Glomerular visceral epithelial cell (primary cell): ENCODE results near the gene RABGGTA.
"Not testable (repeated sequence)": the region's sequence is repeated elsewhere in the genome, so short reads cannot be mapped to it uniquely, and the experiment has no call there.

Source experiments
- DNase-seq: peaks from one replicate; pipeline ENCODE4 v3.0.0-alpha.2; 2016; ENCODE audit errors: extremely low spot score

RABGGTA gene

GRCh38 chr14:24260780-24261157, 10.6 kb downstream of the RABGGTA start:
- no peak for DNase-seq

DNA sequence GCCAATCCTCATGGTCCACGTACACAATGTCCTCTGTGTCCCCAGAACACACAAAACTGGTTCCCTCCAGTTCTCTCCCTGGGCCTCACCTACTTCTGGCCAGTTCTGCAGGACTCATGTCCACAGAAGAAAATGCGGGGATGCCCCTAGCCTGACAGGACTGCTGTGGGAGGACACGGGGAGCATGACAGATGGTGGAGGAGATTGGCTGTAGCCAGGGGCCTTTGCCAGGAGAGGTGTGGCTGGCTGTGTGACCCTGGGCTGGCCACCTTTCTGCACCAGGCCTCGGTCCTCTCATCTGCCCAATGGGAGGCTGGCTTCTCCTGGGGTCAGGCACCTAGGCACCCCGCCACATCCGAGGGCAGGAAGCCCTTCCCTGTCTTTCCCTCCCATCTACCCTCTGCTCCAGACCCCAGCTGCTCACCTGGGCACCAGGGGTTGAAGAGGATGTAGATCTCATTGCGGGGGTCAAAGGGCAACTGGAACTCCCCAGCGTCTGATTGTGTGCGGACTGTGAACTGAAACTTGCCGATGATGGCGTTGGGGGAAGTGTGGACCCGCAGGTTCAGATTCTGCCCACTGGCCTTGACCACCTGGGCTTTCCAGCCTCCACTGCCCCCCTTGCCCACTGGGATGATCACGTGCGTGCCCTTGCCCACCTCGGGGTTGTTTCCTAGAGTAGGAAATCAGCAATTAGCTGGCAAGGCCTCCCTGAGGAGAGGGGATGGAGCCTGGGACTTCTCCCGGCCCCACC, 11.2 kb downstream of the RABGGTA start:
- no peak for DNase-seq

DNA sequence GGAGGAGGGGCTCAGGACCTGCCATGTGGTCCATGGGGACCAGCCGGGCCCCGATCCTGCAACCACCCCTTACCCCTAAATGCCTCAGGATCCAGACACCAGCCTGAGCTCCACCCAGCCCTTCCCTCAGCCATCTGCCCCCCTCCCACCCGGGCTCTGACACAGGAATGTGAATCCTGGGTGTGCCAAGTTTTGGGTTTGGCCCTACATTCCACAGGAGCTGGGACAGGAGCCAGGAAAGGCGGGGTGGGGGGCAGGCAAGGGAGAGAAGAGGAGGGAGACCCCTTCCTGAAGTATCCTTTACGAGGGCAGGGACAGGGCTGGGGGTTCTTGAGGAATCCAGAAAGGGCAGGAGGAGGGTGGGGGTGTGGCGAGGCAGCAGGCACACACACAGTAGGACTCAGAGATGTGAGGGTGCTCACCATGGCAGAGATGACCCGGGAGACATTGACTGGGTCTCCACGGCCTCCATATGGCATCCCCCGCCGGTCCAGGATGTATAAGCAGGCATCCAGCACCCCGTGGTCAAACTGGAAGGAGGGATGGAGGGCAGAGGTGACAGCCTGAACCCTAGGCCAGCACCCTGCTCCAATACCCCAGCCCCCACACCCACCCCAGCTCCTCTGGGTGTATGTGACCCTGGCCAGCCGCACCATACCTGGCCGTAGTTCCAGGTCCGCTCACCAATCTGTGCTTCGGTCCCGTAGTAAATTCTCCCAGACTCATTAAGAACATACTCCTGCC, 11.9 kb downstream of the RABGGTA start:
- peak; percentile 30 for DNase-seq

DNA sequence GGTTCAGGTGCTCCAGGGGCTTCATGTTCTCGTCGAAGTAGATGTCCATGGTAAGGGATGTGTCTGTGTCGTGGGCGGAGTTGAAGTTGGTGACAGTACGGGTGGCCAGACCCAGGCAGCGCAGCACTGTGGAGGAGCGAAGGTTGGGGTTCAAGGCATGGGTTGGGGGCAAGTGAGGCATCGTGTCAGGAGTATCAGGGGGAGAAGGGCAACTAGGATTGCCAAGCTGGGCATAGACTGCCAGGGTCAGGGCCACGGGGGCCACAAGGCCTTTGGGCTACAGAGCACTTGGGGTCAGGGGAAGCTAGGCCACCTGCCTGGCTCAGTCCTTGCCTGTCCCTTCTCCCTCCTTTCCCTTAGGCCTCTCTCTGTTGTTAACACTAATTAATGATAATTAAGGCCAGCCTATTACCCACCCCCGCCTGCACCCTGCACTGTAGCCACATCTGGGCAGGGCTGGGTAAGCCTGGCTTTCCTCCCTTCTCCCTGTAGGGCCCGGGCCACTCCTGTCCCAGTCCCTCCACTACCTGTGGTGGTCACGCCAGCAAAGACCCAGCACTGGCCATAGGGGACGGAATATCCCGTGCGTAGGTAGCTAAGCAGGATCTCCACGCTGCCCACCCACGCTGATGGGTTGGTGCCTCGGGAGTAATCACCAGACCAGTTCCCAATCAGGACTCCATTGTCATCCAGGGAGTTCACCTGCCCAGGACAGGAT, 12.7 kb downstream of the RABGGTA start:
- DNase-seq = no peak

DNA sequence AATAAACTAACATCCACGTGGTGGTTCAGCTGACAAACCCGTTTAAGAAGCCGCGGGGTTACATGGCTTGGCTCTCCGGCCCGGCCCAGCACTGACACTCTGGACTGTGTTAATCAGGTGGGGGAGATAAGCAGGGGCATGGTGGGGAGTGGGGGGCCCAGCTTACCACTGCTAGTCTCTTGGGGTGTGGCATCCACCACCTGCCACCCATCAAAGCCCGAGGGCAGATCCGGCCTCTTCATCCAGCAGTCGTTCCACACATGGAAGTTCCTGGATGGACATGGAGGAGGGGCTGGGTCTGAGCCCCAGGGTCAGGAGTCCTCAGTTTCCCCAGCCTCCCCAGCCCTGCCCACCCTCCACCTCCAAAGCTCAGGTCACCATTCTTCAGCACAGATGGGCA, 13.3 kb downstream of the RABGGTA start:
- no peak for DNase-seq

GRCh38 chr14:24256960-24257359, 14.4 kb downstream of the RABGGTA start:
- DNase-seq = no peak

DNA sequence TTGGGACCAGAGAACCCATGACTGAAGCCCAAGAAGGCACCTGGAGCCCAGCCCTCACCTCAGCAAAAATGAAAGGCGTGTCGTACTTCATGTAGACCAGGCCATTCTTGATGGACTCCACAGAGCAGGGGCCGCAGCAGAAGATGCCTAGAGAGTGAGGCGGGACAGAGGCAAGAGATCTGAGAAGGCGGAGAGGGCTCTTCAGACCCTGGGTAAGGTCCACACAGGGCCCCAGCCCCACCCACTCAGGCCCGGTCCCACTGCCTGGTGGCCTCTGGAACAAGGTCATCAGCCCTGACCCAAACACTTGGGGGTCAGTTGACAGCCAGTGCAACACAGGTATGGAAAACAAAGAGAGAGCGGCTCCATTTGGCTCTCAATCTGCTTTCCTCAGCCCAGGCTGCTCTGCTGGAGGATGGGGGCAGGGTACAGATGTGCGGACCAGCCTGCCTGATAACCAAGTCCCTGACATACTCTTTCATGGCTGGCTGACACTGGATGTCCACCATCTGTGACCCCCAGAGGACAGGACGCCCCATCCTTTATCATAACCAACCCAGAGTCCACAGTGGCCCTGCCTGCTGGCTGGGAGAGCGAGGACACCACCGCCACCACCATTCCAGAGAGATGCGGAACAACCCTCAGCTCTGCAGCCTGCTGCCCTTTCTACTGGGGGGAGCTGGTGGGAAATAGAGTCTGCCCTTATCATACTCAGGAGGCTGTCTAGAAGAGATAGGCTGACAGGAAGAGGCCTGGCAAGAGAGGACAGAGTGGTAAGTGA, 15.3 kb downstream of the RABGGTA start:
- DNase-seq = no peak

GRCh38 chr14:24255438-24255837, 16.0 kb downstream of the RABGGTA start:
- no peak for DNase-seq

DNA sequence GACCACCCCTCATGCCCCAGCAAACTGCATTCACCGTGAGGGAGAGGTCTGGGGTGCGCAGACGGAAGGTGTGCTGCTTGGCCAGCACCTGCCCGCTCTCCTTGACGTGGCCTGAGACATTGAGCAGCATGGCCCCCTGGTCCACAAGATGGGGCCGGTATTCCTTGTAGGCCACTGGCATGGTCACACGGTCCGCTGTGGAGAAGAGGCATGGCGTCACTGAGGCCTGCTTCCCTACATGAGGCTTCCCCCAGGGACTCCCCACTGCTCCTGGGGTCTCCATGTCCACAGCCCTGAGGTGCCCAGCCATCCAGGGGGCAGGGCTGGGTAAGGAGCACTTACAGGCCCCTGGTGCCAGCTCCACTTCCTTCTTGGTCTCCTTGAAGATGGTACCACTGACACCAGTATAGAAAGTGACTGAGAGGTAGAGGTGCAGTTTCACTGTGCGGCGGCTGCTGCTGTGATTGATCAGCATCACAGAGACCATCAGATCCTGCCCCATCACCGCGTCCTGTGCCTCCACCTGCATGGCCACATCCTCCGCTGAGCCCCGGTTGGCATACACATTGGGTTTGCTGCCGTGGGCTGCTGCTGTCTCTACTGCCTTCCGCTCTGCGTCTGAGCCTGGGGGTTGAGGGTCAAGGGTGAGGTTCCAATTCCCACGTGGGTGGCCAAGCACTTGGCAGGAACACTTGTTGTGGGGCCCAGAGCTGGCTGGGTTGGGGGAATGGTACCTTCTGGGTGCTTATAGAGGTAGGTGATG, 16.6 kb downstream of the RABGGTA start:
- no peak for DNase-seq

- no peak for DNase-seq
These were observed 17.5 kb downstream of the RABGGTA start for GRCh38 chr14:24253936-24254335.

DNA sequence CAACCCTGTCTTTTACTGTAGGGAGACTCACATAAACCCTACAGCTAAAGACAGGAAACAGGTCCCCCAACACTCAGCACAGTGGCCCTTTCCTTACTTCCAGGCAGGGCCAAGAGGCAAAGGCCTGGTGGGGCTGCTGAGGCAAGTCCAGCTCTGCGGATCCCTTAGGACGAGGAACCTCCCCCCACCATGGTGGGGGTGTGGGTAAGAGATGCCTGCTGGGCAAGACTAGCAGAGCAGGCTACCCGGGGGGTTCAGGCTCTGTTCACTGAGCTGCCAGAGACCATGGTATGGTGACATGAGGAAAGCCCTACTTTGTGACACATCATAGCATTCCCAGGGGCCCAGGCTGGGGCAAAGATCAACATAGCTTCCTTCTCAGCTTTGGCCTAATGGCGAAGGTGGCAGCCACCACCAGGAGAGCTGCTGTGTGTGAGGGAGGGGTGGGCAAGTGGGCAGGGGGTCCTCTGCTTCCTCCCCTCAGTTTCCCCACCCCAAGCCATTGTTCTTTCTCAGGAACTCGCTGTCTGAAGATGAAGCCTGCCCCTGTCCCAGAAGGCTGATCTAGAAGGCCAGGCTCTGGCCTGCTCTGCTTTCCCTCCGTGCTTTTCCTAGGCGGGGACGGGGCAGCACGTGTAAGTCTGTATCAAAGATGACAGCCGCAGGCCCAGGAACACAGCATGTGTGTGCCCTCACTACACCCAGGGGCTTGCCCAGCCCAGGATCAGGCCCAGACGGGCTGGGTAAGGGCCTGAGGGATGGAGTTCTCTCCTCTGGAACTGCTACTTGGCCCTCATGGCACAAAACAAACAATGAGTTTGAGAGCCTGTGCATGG, 18.9 kb downstream of the RABGGTA start:
- DNase-seq = no peak

- DNase-seq = peak; percentile 63
These were observed 19.5 kb downstream of the RABGGTA start for GRCh38 chr14:24251880-24252288.

DNA sequence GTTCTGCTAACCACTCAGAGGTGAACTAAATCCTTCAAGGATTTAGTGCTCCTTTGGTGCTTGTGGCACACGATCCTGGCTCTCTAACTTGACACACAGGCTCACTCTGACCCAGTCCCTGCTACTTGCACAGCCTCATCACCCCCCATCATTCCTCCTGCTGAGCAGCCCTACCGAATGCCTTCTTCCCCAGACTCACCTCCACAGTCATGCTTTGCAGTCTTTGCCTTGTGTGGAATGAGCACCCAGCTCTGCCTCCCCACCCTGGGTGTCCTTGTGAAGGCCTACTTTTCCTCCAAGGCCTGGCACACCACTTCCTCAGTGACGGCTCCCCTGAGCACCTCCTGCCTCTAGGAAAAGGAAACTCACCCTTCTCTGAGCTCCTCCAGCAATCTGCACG, 21.0 kb downstream of the RABGGTA start:
- DNase-seq = no peak

GRCh38 chr14:24249230-24250021, 22.0 kb downstream of the RABGGTA start:
- DNase-seq = no peak

GRCh38 chr14:24247422-24247821, 24.0 kb downstream of the RABGGTA start:
- DNase-seq = no peak

DNA sequence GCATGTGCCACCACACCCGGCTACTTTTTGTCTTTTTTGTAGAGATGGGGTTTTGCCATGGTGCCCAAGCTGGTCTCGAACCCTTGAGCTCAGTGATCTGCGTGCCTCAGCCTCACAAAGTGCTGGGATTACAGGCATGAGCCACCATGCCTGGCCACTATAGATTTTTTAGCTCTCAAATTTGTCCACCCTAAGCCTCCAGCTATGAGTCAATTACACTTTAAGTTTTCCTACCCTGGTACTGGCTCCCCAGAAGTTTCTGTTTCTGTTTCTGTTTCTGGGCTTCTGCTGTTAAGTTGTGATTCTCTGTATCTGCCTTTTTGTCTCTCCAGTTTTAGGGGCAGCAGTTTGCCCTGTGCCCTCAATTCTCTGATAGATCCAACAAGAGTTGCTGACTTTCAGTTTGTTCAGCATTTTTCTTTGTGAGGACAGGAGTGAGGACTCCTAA, 24.6 kb downstream of the RABGGTA start:
- no peak for DNase-seq

- not testable (repeated sequence) for DNase-seq
These were observed 26.0 kb downstream of the RABGGTA start for GRCh38 chr14:24245350-24245749.

DNA sequence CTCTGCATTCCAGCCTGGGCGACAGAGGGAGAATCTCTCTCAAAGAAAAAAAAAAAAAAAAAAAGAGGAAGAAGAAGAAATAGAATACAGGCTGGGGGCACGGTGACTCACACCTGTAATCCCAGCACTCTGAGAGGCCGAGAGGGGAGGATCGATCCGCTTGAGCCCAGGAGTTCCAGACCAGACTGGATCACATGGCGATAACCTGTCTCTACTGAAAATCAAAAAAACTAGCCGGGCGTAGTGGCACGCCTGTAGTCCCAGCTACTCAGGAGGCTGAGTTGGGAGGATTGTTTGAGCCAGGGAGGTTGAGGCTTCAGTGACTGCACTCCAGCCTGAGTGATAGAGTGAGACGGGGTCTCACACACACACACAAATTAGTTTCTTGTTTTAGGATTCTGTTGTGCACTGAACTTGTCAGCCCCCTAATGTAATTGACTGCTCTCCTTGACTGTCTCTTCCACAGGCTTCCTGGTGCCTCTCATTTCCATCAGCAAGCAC, 28.0 kb downstream of the RABGGTA start:
- DNase-seq = no peak

GRCh38 chr14:24241829-24242443, 29.5 kb downstream of the RABGGTA start:
- peak; percentile 91 for DNase-seq
